GM13977 (cell line): ENCODE data around the gene RPS27.

Experiments used
- DNase-seq: peaks from one replicate; pipeline ENCODE4 v3.0.0; 2012; ENCODE audit warnings: low spot score
- in situ Hi-C: fragments of 300-500 bp; cut with MboI; formaldehyde crosslinking; loops from one replicate; pipeline ENCODE4 v1.12.0; 2022; ENCODE audit warnings: low sequenced_read_pairs, low pct_unique_long_range_greater_than_20kb, mixed read lengths, inconsistent platforms; ENCODE audit not compliant: unreplicated experiment
- TF ChIP-seq, protein P1 (sequence below): IDR thresholded peaks from 2 replicates; pipeline ENCODE4 v1.5.1; 2012; ENCODE audit warnings: mild to moderate bottlenecking, control low read depth; ENCODE audit not compliant: insufficient read depth; ENCODE audit errors: extremely low read depth, missing control alignments

Gene RPS27

DNA sequence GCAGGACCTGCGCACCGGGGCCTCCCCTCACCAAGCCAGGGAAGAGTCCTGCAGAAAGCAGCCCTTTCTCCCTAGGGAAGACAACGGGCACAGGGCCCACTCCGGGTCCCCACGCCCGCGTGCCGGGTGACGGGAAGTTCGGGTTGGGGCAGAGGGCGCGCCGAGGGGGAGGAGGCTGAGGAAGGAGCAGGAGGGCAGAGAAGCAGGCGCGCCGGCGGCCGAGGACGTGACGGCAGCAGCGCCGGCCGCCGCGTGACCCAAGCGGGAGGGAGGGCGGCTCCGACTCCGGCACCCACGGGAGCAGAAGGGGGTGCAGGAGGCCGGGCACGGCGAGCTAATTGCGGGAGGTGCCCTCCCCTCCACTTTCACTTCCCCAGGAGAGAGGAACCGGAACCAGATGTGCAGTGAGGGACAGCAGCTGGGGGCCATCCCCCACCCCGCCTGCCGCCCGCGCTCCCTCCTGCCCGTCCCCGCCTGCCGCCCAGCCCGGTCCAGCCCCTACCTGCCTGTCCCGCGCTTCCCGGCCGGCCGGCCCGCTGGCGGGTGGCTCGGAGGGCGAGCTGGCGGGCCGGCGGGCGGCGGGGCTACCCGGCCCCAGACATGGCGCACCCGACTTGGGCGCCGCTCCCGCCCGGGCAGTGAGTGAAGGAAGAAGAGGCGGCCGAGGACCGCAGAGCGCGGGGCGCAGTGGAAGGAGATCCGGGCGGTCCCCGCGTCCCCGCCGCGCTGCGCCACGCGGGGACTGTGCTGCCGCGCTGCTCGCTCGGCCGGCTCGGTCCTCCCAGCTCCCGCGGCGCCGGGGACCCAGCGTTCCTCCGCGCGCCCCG lies 44.6 kb upstream of the RPS27 start:
- in situ Hi-C loops: no loop called here
- TF ChIP-seq, protein P1, sequence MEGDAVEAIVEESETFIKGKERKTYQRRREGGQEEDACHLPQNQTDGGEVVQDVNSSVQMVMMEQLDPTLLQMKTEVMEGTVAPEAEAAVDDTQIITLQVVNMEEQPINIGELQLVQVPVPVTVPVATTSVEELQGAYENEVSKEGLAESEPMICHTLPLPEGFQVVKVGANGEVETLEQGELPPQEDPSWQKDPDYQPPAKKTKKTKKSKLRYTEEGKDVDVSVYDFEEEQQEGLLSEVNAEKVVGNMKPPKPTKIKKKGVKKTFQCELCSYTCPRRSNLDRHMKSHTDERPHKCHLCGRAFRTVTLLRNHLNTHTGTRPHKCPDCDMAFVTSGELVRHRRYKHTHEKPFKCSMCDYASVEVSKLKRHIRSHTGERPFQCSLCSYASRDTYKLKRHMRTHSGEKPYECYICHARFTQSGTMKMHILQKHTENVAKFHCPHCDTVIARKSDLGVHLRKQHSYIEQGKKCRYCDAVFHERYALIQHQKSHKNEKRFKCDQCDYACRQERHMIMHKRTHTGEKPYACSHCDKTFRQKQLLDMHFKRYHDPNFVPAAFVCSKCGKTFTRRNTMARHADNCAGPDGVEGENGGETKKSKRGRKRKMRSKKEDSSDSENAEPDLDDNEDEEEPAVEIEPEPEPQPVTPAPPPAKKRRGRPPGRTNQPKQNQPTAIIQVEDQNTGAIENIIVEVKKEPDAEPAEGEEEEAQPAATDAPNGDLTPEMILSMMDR: no peak
- DNase-seq: peak; percentile 95

DNA sequence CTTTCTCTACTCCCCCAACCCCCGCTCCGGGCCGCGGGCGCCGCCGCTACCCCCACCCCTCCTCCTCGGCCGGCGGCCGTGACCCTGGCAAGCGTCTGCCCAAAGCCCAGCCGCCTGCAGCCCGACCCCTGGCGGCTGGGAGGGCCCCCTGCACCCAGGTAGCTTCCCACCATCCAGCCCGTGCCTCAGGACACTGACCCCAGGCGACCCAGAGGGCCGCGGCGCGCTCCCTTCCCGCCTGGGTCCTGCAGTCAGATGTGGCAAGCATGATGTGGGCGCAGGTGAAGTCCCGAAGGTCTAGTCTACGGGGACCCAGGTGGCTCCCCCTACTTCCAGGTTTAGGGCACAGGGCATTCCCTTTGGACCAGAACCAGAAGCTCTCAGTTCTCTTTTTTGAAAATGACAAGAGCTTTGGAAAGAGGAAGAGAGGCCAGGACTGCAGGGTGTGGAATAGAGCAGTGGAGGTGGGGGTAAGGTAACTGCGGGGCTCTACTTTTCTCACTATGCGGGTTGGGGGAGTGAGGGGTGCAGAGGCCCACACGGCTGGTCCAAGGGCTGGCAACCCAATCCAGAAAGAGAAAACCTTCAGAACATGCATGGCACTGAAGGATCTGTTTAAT lies 43.8 kb upstream of the RPS27 start, which contains the start of gene DENND4B:
Gene DENND4B (minus strand): TSS at position 97 of the 620 bp plus-strand sequence. CDS start 2,344 bp downstream, outside the sequence.
- TF ChIP-seq, protein P1: peak; percentile 96
- in situ Hi-C loops: no loop called here

DNA sequence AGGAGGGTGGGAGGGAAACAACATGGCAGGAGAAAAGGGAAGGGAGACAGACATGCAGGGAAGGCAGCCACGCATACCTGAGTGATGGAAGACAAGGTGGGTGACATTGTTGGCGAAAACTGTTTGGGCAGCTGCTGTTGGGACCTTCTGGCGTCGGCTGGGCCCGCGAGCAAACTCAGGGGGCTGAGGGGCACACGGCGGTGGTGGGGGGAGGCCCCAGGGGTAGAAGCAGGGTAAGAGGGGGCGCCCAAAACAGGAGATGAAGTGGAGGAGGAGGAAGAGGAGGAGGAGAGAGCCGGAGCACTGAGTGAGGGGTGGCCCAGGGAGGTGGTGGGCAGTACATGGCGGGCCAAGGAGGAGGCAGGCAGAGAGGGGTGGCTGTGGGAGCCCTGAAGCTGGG lies 39.4 kb upstream of the RPS27 start:
- DNase-seq: no peak
- TF ChIP-seq, protein P1: no peak
- in situ Hi-C loops: no loop called here

More for the DNA sequence above, 43.8 kb upstream of the RPS27 start, which contains the start of gene DENND4B:
- peak; percentile 96 for DNase-seq

DNA sequence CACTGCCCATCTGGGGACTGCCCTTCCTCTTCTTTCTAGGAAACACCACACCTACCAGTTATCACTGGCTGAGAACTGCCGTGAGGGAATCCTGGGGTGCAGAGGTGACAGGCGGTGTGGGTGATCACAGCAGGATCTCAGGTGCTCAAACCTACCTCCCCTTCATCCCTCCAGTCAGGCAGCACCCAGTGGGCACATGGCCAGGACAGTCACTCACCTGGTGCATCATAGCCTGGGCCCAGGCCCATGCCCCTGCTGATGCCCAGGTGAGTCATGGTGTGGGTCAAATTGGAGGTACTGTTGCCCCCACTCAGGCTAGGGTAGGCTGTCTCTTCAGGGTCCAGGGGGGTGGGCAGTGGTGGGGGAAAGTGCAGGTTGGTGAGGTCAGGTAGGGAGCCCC lies 38.8 kb upstream of the RPS27 start:
- in situ Hi-C loops: no loop called here
- TF ChIP-seq, protein P1: no peak

DNA sequence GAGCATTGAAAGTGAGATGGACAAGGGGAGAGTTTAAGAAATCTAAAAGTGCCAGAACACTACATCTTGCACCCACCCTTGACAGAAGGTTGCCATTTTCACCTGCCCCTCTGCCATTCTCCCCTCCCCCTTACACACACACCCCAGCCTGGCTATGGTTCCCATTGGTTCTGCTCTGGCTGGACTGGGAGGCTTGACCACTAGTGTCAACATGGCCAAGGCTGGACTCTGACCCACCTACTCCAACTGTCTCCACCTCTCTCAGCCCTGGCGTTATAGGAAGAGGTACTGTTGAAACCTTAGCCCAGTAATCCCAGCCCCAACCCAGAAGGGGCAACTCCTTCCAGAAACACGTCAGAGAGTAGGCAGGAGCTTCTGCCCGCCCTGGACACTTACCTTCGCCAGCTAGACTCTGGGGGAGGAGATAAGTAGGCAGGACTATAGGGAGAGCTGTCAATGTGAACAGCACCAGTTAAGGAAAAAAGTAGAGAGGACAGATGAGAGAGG lies 36.6 kb upstream of the RPS27 start:
- DNase-seq: no peak
- TF ChIP-seq, protein P1: no peak
- in situ Hi-C loops: no loop called here

More for the DNA sequence above, 38.8 kb upstream of the RPS27 start:
- no peak for DNase-seq

DNA sequence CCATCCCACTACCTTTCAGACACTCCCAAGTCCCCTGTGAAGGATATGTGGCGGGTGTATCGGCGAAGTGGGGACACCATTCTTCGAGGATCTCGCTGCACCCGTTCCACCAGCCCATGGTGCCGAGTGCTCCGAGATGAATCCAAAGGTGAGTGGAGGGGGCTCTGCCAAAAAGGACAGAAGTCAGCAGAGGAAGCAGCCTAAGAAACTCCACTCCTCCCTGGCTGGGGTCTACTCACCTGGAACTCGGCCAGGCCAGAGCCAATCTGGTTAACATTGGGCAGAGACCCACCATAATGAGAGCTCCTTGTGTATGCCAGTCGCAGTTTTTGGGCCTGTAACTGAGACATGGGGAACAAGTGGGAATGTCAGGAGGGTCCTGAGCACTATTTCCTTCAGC lies 35.7 kb upstream of the RPS27 start:
- no peak for DNase-seq
- TF ChIP-seq, protein P1: no peak
- in situ Hi-C loops: no loop called here
